SK-N-SH (cell line): Measurements from ENCODE around the gene ZNF487. TPM values are rescaled to one million over a fixed set of nuclear protein-coding genes. Genes with fewer than 3 reads are reported as not detected.
"Not testable (repeated sequence)": the region's sequence is repeated elsewhere in the genome, so short reads cannot be mapped to it uniquely, and the experiment has no call there.

Experiments
- CTCF ChIA-PET: fragments of 300-600, 350-600 bp; formaldehyde crosslinking; extraction: SDS; loops from one replicate; lab custom pipeline; 2021; lab: Yijun Ruan, JAX
- POLR2A ChIA-PET: fragments of 350-600 bp; sonication (Branson Sonifier 250); formaldehyde crosslinking; extraction: SDS; loops from one replicate; lab custom pipeline; 2020; ENCODE audit warnings: antibody characterized with exemption, inconsistent platforms; lab: Yijun Ruan, JAX
- DNase-seq: peaks from one replicate; pipeline ENCODE4 v3.0.0; 2012
- H2AFZ ChIP-seq: fragments of 200-600 bp; sonication (generic); 2 replicates; pipeline ENCODE4 v1.8.1; 2016; ENCODE audit warnings: antibody characterized with exemption, mild to moderate bottlenecking, low read depth
- H3F3A ChIP-seq: fragments of 200-600 bp; sonication (generic); replicated peaks from 2 replicates; pipeline ENCODE3; 2016; ENCODE audit warnings: antibody characterized with exemption, mild to moderate bottlenecking; ENCODE audit not compliant: insufficient read depth
- H3K27ac ChIP-seq, 2 experiments: fragments of 200-500 bp in 1 of 2; fragments of 200-600 bp in 1 of 2; sonication (Bioruptor generic) in 1 of 2; sonication (generic), shearing (Covaris generic) in 1 of 2; 2 replicates each; pipeline versions ENCODE4 v1.5.1 to v1.6.1; 2014 to 2016; ENCODE audit warnings: low read depth in 2 of 2, inconsistent platforms in 1 of 2, low read length in 1 of 2, mild to moderate bottlenecking in 1 of 2, mixed read lengths in 1 of 2
- H3K27me3 ChIP-seq: fragments of 200-600 bp; sonication (generic), shearing (Covaris generic); 2 replicates; pipeline ENCODE4 v1.6.1; 2016; ENCODE audit warnings: mixed run types; ENCODE audit not compliant: insufficient read depth
- H3K36me3 ChIP-seq, 2 experiments: fragments of 200-500 bp in 1 of 2; fragments of 200-600 bp in 1 of 2; sonication (Bioruptor generic) in 1 of 2; sonication (generic) in 1 of 2; replicated peaks in 1 of 2; 2 replicates each; pipeline versions ENCODE3 to v1.5.1; 2014 to 2016; ENCODE audit warnings: low read length in 1 of 2, mild to moderate bottlenecking in 1 of 2; ENCODE audit not compliant: insufficient read depth in 2 of 2, control insufficient read depth in 1 of 2
- H3K4me1 ChIP-seq, 2 experiments: fragments of 200-500 bp in 1 of 2; fragments of 200-600 bp in 1 of 2; sonication (Bioruptor generic) in 1 of 2; sonication (generic), shearing (Covaris generic) in 1 of 2; 2 replicates each; pipeline versions ENCODE4 v1.5.1 to v1.6.1; 2014 to 2016; ENCODE audit warnings: low read depth in 1 of 2, low read length in 1 of 2, mixed run types in 1 of 2; ENCODE audit not compliant: insufficient read depth in 2 of 2, control insufficient read depth in 1 of 2
- H3K4me2 ChIP-seq: fragments of 200-600 bp; sonication (generic), shearing (Covaris generic); 2 replicates; pipeline ENCODE4 v1.6.1; 2017; ENCODE audit warnings: mixed run types
- H3K4me3 ChIP-seq, 2 experiments: fragments of 200-500 bp in 1 of 2; fragments of 200-600 bp in 1 of 2; sonication (Bioruptor generic) in 1 of 2; sonication (generic), shearing (Covaris generic) in 1 of 2; 2 replicates each; pipeline versions ENCODE4 v1.5.1 to v1.8.1; 2014 to 2016; ENCODE audit warnings: low read depth in 2 of 2, inconsistent platforms in 1 of 2, low read length in 1 of 2, mild to moderate bottlenecking in 1 of 2, mixed read lengths in 1 of 2, moderate library complexity in 1 of 2
- H3K79me2 ChIP-seq: fragments of 200-600 bp; sonication (generic); 2 replicates; pipeline ENCODE4 v1.8.1; 2017; ENCODE audit warnings: mild to moderate bottlenecking; ENCODE audit not compliant: insufficient read depth
- H3K9ac ChIP-seq: fragments of 200-600 bp; sonication (generic); 2 replicates; pipeline ENCODE4 v1.6.1; 2017; ENCODE audit warnings: mixed run types
- H3K9me2 ChIP-seq: fragments of 200-600 bp; sonication (generic); 2 replicates; pipeline ENCODE4 v1.6.1; 2017; ENCODE audit warnings: mixed run types
- H3K9me3 ChIP-seq: fragments of 200-600 bp; sonication (generic); 2 replicates; pipeline ENCODE4 v1.6.1; 2017; ENCODE audit warnings: mixed run types, mild to moderate bottlenecking, moderate library complexity
- H4K20me1 ChIP-seq: fragments of 200-600 bp; sonication (generic); 2 replicates; pipeline ENCODE4 v1.6.1; 2017; ENCODE audit warnings: mild to moderate bottlenecking, mixed run types; ENCODE audit not compliant: insufficient read depth
- EP300 ChIP-seq, 2 experiments: IDR thresholded peaks; 2 replicates each; pipeline versions ENCODE4 v1.4.0 to v1.6.1; 2012; ENCODE audit warnings: borderline replicate concordance in 1 of 2, low read depth in 1 of 2, low read length in 1 of 2
- EZH2phosphoT487 ChIP-seq: fragments of 200-600 bp; sonication (generic); IDR thresholded peaks from 2 replicates; pipeline ENCODE4 v1.6.1; 2017; ENCODE audit warnings: low read depth, mixed run types, mild to moderate bottlenecking, antibody characterized with exemption, moderate library complexity, borderline replicate concordance
- GABPA ChIP-seq: IDR thresholded peaks from 2 replicates; pipeline ENCODE4 v1.4.0; 2012; ENCODE audit warnings: low read depth, mild to moderate bottlenecking
- GATA2 ChIP-seq: sonication (generic); formaldehyde crosslinking; IDR thresholded peaks from 2 replicates; pipeline ENCODE4 v1.5.0; 2020; ENCODE audit warnings: mild to moderate bottlenecking, missing genetic modification reagents
- JUND ChIP-seq: IDR thresholded peaks from 2 replicates; pipeline ENCODE4 v1.4.0; 2012
- NRF1 ChIP-seq: IDR thresholded peaks from 2 replicates; pipeline ENCODE4 v1.6.1; 2012; ENCODE audit warnings: low read depth, mild to moderate bottlenecking, low read length
- POLR2AphosphoS5 ChIP-seq: IDR thresholded peaks from 2 replicates; pipeline ENCODE4 v1.6.1; 2012; ENCODE audit warnings: low read depth, low read length
- RCOR1 ChIP-seq: fragments of 150-350 bp; IDR thresholded peaks from 2 replicates; pipeline ENCODE4 v1.6.1; 2017; ENCODE audit warnings: antibody characterized with exemption, low read length
- RXRA ChIP-seq: IDR thresholded peaks from 2 replicates; pipeline ENCODE4 v1.4.0; 2012; ENCODE audit warnings: low read depth, mild to moderate bottlenecking, borderline replicate concordance
- SIN3A ChIP-seq: IDR thresholded peaks from 2 replicates; pipeline ENCODE4 v1.6.1; 2012; ENCODE audit warnings: low read depth, mild to moderate bottlenecking, low read length, moderate library complexity, borderline replicate concordance
- TCF12 ChIP-seq: IDR thresholded peaks from 2 replicates; pipeline ENCODE4 v1.4.0; 2012
- TEAD4 ChIP-seq: IDR thresholded peaks from 2 replicates; pipeline ENCODE4 v1.4.0; 2012; ENCODE audit warnings: mild to moderate bottlenecking, borderline replicate concordance; ENCODE audit not compliant: insufficient read depth
- WGBS: methylation state at CpG from one replicate; pipeline ENCODE4 v1.1.6; 2017; ENCODE audit warnings: low lambda C conversion rate; 5-methylcytosine and 5-hydroxymethylcytosine counted together
- polyA plus RNA-seq, 3 experiments: library from polyadenylated mRNA; depleted of rRNA; stranded (reverse); fragments of >200 nt; gene quantifications; 2 replicates each; pipeline ENCODE4 v1.2.3, GENCODE V29; 2012
- TF ChIP-seq, protein P1 (sequence below): fragments of 150-350 bp; IDR thresholded peaks from 2 replicates; pipeline ENCODE4 v1.6.1; 2017; ENCODE audit warnings: antibody characterized with exemption, low read length, low read depth, borderline replicate concordance
- TF ChIP-seq, protein P2 (sequence below): fragments of 150-350 bp; IDR thresholded peaks from 2 replicates; pipeline ENCODE4 v1.6.1; 2016; ENCODE audit warnings: mild to moderate bottlenecking, low read depth, low read length
- TF ChIP-seq, protein P3 (sequence below): IDR thresholded peaks from 2 replicates; pipeline ENCODE4; 2012
- TF ChIP-seq, protein P4 (sequence below): IDR thresholded peaks from 2 replicates; pipeline ENCODE4 v1.6.1; 2012; ENCODE audit warnings: mild to moderate bottlenecking, low read depth, low read length, moderate library complexity

Gene ZNF487
- polyA plus RNA-seq, 1 of the 3 experiments (the other 2 are of a cell fraction): 2.7 TPM

DNA sequence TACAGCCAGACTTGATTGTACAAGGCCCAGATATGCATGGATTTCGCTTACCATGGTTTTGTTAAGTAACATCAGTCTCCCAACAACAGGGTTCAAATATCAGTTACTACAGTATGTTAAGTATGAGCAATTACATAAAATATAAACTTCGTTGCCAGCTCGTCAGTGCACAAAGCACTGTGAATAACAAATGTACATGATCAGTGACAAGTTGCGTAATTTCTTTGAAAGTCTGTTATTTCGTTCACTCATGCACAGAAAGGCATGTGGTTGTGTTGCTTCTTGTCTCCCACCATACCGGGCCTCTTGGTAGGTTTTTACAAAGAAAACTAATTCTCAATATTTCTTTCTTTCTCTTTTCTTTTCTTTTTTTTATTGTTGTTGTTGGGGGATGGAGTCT lies 12.5 kb upstream of the ZNF487 start:
- no peak overlapping the region for H3K9ac ChIP-seq
- no peaks in the 10 kb centered on the region for H4K20me1 ChIP-seq
- H3K9me3 ChIP-seq: no peaks in the 10 kb centered on the region
- no peak overlapping the region for H2AFZ ChIP-seq
- no peak overlapping the region for H3K4me2 ChIP-seq
- DNase-seq: no peak
- no peaks in the 10 kb centered on the region for H3K9me2 ChIP-seq
- TF ChIP-seq TCF12: no peak
- TF ChIP-seq POLR2AphosphoS5: no peak
- TF ChIP-seq EZH2phosphoT487: no peak
- TF ChIP-seq EP300 (IDR thresholded peaks at IDR 0.05; ENCODE audit: borderline replicate concordance in 1 of 2, low read depth in 1 of 2, low read length in 1 of 2): no peak
- TF ChIP-seq NRF1: no peak
- TF ChIP-seq, protein P1, sequence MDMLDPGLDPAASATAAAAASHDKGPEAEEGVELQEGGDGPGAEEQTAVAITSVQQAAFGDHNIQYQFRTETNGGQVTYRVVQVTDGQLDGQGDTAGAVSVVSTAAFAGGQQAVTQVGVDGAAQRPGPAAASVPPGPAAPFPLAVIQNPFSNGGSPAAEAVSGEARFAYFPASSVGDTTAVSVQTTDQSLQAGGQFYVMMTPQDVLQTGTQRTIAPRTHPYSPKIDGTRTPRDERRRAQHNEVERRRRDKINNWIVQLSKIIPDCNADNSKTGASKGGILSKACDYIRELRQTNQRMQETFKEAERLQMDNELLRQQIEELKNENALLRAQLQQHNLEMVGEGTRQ: no peak
- TF ChIP-seq RXRA: no peak
- TF ChIP-seq RCOR1: no peak
- no peak for TF ChIP-seq JUND
- TF ChIP-seq GABPA: no peak
- TF ChIP-seq, protein P2, sequence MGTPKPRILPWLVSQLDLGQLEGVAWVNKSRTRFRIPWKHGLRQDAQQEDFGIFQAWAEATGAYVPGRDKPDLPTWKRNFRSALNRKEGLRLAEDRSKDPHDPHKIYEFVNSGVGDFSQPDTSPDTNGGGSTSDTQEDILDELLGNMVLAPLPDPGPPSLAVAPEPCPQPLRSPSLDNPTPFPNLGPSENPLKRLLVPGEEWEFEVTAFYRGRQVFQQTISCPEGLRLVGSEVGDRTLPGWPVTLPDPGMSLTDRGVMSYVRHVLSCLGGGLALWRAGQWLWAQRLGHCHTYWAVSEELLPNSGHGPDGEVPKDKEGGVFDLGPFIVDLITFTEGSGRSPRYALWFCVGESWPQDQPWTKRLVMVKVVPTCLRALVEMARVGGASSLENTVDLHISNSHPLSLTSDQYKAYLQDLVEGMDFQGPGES: no peak
- TF ChIP-seq SIN3A: no peak
- TF ChIP-seq, protein P3, sequence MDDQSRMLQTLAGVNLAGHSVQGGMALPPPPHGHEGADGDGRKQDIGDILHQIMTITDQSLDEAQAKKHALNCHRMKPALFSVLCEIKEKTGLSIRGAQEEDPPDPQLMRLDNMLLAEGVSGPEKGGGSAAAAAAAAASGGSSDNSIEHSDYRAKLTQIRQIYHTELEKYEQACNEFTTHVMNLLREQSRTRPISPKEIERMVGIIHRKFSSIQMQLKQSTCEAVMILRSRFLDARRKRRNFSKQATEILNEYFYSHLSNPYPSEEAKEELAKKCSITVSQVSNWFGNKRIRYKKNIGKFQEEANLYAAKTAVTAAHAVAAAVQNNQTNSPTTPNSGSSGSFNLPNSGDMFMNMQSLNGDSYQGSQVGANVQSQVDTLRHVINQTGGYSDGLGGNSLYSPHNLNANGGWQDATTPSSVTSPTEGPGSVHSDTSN: no peak
- TF ChIP-seq GATA2 (CRISPR knock-in tag): no peak
- TF ChIP-seq TEAD4: no peak
- TF ChIP-seq, protein P4, sequence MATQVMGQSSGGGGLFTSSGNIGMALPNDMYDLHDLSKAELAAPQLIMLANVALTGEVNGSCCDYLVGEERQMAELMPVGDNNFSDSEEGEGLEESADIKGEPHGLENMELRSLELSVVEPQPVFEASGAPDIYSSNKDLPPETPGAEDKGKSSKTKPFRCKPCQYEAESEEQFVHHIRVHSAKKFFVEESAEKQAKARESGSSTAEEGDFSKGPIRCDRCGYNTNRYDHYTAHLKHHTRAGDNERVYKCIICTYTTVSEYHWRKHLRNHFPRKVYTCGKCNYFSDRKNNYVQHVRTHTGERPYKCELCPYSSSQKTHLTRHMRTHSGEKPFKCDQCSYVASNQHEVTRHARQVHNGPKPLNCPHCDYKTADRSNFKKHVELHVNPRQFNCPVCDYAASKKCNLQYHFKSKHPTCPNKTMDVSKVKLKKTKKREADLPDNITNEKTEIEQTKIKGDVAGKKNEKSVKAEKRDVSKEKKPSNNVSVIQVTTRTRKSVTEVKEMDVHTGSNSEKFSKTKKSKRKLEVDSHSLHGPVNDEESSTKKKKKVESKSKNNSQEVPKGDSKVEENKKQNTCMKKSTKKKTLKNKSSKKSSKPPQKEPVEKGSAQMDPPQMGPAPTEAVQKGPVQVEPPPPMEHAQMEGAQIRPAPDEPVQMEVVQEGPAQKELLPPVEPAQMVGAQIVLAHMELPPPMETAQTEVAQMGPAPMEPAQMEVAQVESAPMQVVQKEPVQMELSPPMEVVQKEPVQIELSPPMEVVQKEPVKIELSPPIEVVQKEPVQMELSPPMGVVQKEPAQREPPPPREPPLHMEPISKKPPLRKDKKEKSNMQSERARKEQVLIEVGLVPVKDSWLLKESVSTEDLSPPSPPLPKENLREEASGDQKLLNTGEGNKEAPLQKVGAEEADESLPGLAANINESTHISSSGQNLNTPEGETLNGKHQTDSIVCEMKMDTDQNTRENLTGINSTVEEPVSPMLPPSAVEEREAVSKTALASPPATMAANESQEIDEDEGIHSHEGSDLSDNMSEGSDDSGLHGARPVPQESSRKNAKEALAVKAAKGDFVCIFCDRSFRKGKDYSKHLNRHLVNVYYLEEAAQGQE: no peak
- peaks cover 5% of the 10 kb centered on the region in 2 experiments; a peak in 2 of 4 replicates for H3K4me1 ChIP-seq
- WGBS: 90% methylated on average over 6 of the region's 6 CpGs
- H3K79me2 ChIP-seq: no peaks in the 10 kb centered on the region
- POLR2A ChIA-PET: no interaction called here
- H3K27ac ChIP-seq: no peak overlapping the region
- CTCF ChIA-PET: no interaction called here
- H3K36me3 ChIP-seq: no peaks in the 10 kb centered on the region
- no peaks in the 10 kb centered on the region for H3K27me3 ChIP-seq
- H3F3A ChIP-seq: peaks cover 13% of the 10 kb centered on the region
- H3K4me3 ChIP-seq: no peak overlapping the region

DNA sequence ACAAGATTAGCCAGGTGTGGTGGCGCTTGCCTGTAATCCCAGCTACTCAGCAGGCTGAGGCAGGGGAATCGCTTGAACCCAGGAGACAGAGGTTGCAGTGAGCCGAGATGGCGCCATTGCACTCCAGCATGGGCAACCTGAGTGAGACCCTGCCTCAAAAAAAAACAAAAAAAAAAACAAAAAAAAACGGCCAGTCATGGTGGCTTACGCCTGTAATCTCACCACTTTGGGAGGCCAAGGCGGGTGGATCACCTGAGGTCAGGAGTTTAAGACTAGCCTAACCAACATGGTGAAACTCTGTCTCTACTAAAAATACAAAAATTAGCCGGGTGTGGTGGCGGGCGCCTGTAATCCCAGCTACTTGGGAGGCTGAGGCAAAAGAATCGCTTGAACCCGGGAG lies 10.4 kb upstream of the ZNF487 start:
- WGBS: 90% methylated on average over 12 of the region's 12 CpGs
- POLR2A ChIA-PET, H3K36me3 ChIP-seq, H3K79me2 ChIP-seq, H4K20me1 ChIP-seq, H3F3A ChIP-seq, H2AFZ ChIP-seq, H3K4me2 ChIP-seq, H3K27me3 ChIP-seq, CTCF ChIA-PET, H3K4me1 ChIP-seq, H3K27ac ChIP-seq, DNase-seq, H3K9me2 ChIP-seq, H3K9me3 ChIP-seq, H3K4me3 ChIP-seq, H3K9ac ChIP-seq: not testable (repeated sequence)
